Measurements from ENCODE around the gene C1orf232. TPM values are rescaled to one million over a fixed set of nuclear protein-coding genes. Genes with fewer than 3 reads are reported as not detected.

Gene C1orf232
- total and polyA plus RNA-seq, 2 experiments from 2014 or later = not detected

DNA sequence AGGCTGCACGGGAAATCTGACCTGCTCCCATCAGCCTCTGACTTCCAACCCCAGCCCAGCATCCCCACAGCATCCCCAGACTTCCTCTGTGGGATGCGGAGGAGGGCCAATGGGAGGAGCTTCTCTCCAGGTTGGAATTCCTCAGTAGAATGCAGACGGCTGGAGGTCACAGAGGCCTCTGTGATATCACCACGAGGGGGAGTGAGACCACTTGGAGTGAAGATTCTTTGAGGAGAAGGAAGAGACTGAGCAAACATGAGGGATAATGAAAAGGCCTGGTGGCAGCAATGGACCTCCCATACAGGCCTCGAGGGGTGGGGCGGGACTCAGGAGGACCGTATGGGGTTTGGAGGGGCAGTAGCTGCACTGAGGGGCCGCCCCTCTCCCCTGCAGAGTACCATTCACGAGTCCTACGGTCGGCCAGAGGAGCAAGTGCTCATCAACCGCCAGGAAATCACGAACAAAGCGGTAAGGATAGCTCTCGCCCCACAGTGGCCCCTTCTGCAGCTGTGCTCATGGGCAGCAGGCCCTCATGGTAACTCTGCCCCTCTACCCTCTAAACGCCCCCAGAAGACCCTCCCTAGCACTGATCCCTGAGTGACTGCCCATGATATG is 21.7 kb upstream of the C1orf232 start, which contains the start of gene CATSPER4:
Gene CATSPER4, plus strand, starts transcription at position 230 of the 615 bp plus-strand sequence. Its CDS starts 26 bp downstream, at position 256.
- no peak within 1 kb of the TSS for H3K27ac ChIP-seq (ENCODE audit: low read depth)
- Mint-ChIP-seq H3K36me3 (ENCODE audit: low read depth) (peaks cover 9% of the 10 kb centered on the region; the same call in 2 of the 3 replicates), H3K4me3 (peak within 1 kb of the TSS; percentile 1; the same call in 1 of the 3 replicates), H3K27me3 (ENCODE audit: insufficient read depth, low read depth, poor library complexity) (peaks cover 11% of the 10 kb centered on the region), H3K9me3 (no peaks in the 10 kb centered on the region; the same call in 2 of the 3 replicates), H3K4me1 (peaks cover 17% of the 10 kb centered on the region), H3K27ac (peak within 1 kb of the TSS; percentile 49)
- no peaks in the 10 kb centered on the region for H3K9me2 ChIP-seq (ENCODE audit: insufficient read depth)
- no peaks in the 10 kb centered on the region for H4K20me1 ChIP-seq (replicated peaks; ENCODE audit: insufficient read depth)
- H3K4me2 ChIP-seq = peak within 1 kb of the TSS; percentile 12; the same call in 1 of the 2 replicates
- TF ChIP-seq, protein P1, sequence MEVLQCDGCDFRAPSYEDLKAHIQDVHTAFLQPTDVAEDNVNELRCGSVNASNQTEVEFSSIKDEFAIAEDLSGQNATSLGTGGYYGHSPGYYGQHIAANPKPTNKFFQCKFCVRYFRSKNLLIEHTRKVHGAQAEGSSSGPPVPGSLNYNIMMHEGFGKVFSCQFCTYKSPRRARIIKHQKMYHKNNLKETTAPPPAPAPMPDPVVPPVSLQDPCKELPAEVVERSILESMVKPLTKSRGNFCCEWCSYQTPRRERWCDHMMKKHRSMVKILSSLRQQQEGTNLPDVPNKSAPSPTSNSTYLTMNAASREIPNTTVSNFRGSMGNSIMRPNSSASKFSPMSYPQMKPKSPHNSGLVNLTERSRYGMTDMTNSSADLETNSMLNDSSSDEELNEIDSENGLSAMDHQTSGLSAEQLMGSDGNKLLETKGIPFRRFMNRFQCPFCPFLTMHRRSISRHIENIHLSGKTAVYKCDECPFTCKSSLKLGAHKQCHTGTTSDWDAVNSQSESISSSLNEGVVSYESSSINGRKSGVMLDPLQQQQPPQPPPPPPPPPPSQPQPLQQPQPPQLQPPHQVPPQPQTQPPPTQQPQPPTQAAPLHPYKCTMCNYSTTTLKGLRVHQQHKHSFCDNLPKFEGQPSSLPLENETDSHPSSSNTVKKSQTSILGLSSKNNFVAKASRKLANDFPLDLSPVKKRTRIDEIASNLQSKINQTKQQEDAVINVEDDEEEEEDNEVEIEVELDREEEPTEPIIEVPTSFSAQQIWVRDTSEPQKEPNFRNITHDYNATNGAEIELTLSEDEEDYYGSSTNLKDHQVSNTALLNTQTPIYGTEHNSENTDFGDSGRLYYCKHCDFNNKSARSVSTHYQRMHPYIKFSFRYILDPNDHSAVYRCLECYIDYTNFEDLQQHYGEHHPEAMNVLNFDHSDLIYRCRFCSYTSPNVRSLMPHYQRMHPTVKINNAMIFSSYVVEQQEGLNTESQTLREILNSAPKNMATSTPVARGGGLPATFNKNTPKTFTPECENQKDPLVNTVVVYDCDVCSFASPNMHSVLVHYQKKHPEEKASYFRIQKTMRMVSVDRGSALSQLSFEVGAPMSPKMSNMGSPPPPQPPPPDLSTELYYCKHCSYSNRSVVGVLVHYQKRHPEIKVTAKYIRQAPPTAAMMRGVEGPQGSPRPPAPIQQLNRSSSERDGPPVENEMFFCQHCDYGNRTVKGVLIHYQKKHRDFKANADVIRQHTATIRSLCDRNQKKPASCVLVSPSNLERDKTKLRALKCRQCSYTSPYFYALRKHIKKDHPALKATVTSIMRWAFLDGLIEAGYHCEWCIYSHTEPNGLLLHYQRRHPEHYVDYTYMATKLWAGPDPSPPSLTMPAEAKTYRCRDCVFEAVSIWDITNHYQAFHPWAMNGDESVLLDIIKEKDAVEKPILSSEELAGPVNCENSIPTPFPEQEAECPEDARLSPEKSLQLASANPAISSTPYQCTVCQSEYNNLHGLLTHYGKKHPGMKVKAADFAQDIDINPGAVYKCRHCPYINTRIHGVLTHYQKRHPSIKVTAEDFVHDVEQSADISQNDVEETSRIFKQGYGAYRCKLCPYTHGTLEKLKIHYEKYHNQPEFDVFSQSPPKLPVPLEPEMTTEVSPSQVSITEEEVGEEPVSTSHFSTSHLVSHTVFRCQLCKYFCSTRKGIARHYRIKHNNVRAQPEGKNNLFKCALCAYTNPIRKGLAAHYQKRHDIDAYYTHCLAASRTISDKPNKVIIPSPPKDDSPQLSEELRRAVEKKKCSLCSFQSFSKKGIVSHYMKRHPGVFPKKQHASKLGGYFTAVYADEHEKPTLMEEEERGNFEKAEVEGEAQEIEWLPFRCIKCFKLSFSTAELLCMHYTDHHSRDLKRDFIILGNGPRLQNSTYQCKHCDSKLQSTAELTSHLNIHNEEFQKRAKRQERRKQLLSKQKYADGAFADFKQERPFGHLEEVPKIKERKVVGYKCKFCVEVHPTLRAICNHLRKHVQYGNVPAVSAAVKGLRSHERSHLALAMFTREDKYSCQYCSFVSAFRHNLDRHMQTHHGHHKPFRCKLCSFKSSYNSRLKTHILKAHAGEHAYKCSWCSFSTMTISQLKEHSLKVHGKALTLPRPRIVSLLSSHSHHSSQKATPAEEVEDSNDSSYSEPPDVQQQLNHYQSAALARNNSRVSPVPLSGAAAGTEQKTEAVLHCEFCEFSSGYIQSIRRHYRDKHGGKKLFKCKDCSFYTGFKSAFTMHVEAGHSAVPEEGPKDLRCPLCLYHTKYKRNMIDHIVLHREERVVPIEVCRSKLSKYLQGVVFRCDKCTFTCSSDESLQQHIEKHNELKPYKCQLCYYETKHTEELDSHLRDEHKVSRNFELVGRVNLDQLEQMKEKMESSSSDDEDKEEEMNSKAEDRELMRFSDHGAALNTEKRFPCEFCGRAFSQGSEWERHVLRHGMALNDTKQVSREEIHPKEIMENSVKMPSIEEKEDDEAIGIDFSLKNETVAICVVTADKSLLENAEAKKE (CRISPR knock-in tag; IDR thresholded peaks at IDR 0.05) = peak; percentile 59; the same call in 1 of the 2 replicates
- TF ChIP-seq, protein P2, sequence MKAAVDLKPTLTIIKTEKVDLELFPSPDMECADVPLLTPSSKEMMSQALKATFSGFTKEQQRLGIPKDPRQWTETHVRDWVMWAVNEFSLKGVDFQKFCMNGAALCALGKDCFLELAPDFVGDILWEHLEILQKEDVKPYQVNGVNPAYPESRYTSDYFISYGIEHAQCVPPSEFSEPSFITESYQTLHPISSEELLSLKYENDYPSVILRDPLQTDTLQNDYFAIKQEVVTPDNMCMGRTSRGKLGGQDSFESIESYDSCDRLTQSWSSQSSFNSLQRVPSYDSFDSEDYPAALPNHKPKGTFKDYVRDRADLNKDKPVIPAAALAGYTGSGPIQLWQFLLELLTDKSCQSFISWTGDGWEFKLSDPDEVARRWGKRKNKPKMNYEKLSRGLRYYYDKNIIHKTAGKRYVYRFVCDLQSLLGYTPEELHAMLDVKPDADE (IDR thresholded peaks at IDR 0.05) = no peak
- TF ChIP-seq, protein P3, sequence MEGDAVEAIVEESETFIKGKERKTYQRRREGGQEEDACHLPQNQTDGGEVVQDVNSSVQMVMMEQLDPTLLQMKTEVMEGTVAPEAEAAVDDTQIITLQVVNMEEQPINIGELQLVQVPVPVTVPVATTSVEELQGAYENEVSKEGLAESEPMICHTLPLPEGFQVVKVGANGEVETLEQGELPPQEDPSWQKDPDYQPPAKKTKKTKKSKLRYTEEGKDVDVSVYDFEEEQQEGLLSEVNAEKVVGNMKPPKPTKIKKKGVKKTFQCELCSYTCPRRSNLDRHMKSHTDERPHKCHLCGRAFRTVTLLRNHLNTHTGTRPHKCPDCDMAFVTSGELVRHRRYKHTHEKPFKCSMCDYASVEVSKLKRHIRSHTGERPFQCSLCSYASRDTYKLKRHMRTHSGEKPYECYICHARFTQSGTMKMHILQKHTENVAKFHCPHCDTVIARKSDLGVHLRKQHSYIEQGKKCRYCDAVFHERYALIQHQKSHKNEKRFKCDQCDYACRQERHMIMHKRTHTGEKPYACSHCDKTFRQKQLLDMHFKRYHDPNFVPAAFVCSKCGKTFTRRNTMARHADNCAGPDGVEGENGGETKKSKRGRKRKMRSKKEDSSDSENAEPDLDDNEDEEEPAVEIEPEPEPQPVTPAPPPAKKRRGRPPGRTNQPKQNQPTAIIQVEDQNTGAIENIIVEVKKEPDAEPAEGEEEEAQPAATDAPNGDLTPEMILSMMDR (conservative IDR thresholded peaks at IDR 0.05; ENCODE audit: low read depth in 2 of 2) = peak; percentile 74 to 83
- 0 out of 2 replicates have a peak, but pooled peaks cover 4% of the 10 kb centered on the region for H3F3A ChIP-seq (replicated peaks; ENCODE audit: low read depth)
- no peak within 1 kb of the TSS for H3K4me3 ChIP-seq
- DNase-seq (ENCODE audit: low spot score) (peak; percentile 96), ATAC-seq (peak; percentile 98)
- no peaks in the 10 kb centered on the region for H3K4me1 ChIP-seq (ENCODE audit: insufficient read depth)
- H3K27me3 ChIP-seq (ENCODE audit: insufficient read depth) = no peaks in the 10 kb centered on the region
- peak within 1 kb of the TSS; percentile 68; the same call in 1 of the 2 replicates for H2AFZ ChIP-seq
- no peaks in the 10 kb centered on the region for H3K79me2 ChIP-seq (replicated peaks; ENCODE audit: insufficient read depth)
- no peaks in the 10 kb centered on the region for H3K36me3 ChIP-seq (ENCODE audit: insufficient read depth)
